GM23338 (cell line): ENCODE results near the gene IMPA2. TPM values are rescaled to one million over a fixed set of nuclear protein-coding genes. Genes with fewer than 3 reads are reported as not detected.
A peak's percentile ranks its signal among the peaks of the same experiment; 100 is the strongest.

Experiments used
- ATAC-seq: fragments of 200-7000 bp; cut with Tn5 transposase; 3 replicates; pipeline ENCODE4 v1.9.1; 2020
- DNase-seq: peaks from one replicate; pipeline ENCODE4 v3.0.0-alpha.2; 2015; ENCODE audit warnings: low spot score
- H2AFZ ChIP-seq: fragments of 200-600 bp; sonication (generic); 2 replicates; pipeline ENCODE4 v1.8.0; 2016; ENCODE audit warnings: antibody characterized with exemption, mild to moderate bottlenecking, moderate library complexity
- H3F3A ChIP-seq: fragments of 200-600 bp; sonication (generic); replicated peaks from 2 replicates; pipeline ENCODE4 v1.8.0; 2017; ENCODE audit warnings: antibody characterized with exemption, mixed run types, low read depth
- H3K27ac ChIP-seq: fragments of 200-600 bp; sonication (generic); 2 replicates; pipeline ENCODE4 v1.6.1; 2016; ENCODE audit warnings: low read depth
- H3K27me3 ChIP-seq: fragments of 200-600 bp; sonication (generic); 2 replicates; pipeline ENCODE4 v1.8.0; 2016; ENCODE audit warnings: mild to moderate bottlenecking, mixed run types, moderate library complexity; ENCODE audit not compliant: insufficient read depth
- H3K36me3 ChIP-seq: fragments of 200-600 bp; sonication (generic); 2 replicates; pipeline ENCODE4 v1.8.0; 2016; ENCODE audit warnings: mild to moderate bottlenecking; ENCODE audit not compliant: insufficient read depth
- H3K4me1 ChIP-seq: fragments of 200-600 bp; sonication (generic); 2 replicates; pipeline ENCODE4 v1.8.0; 2016; ENCODE audit warnings: mild to moderate bottlenecking, moderate library complexity; ENCODE audit not compliant: insufficient read depth
- H3K4me2 ChIP-seq: fragments of 200-600 bp; sonication (generic); 2 replicates; pipeline ENCODE4 v1.7.1; 2017; ENCODE audit warnings: mixed run types
- H3K4me3 ChIP-seq: fragments of 200-600 bp; sonication (generic); 2 replicates; pipeline ENCODE4 v1.6.1; 2016; ENCODE audit warnings: mixed run types
- H3K79me2 ChIP-seq: fragments of 200-600 bp; sonication (generic); replicated peaks from 2 replicates; pipeline ENCODE4 v1.8.0; 2017; ENCODE audit warnings: mild to moderate bottlenecking; ENCODE audit not compliant: insufficient read depth
- H3K9me2 ChIP-seq: fragments of 200-600 bp; sonication (generic); 2 replicates; pipeline ENCODE4 v1.8.0; 2017; ENCODE audit not compliant: insufficient read depth
- H4K20me1 ChIP-seq: fragments of 200-600 bp; sonication (generic); replicated peaks from 2 replicates; pipeline ENCODE4 v1.8.0; 2017; ENCODE audit warnings: mild to moderate bottlenecking; ENCODE audit not compliant: insufficient read depth
- H3K27ac Mint-ChIP-seq: 2 replicates; pipeline ENCODE4 v1.8.0; 2020; ENCODE audit warnings: inconsistent platforms, mild to moderate bottlenecking, moderate library complexity, mixed read lengths
- H3K27me3 Mint-ChIP-seq: 3 replicates; pipeline ENCODE4 v1.8.0; 2022; ENCODE audit warnings: low read depth, mild to moderate bottlenecking, moderate library complexity, mixed read lengths, inconsistent platforms; ENCODE audit not compliant: insufficient read depth, poor library complexity
- H3K36me3 Mint-ChIP-seq: 3 replicates; pipeline ENCODE4 v1.8.0; 2021; ENCODE audit warnings: low read depth, mild to moderate bottlenecking, inconsistent platforms, moderate library complexity, mixed read lengths
- H3K4me1 Mint-ChIP-seq: 3 replicates; pipeline ENCODE4 v1.8.0; 2020; ENCODE audit warnings: mild to moderate bottlenecking, inconsistent platforms, mixed read lengths
- H3K4me3 Mint-ChIP-seq: 3 replicates; pipeline ENCODE4 v1.8.0; 2021; ENCODE audit warnings: moderate library complexity, mild to moderate bottlenecking, inconsistent platforms, mixed read lengths
- H3K9me3 Mint-ChIP-seq: 3 replicates; pipeline ENCODE4 v1.8.0; 2020; ENCODE audit warnings: moderate library complexity, mild to moderate bottlenecking, inconsistent platforms, mixed read lengths
- CREB1 ChIP-seq: fragments of 250-450 bp; sonication (Bioruptor Pico); IDR thresholded peaks from 2 replicates; pipeline ENCODE4 v1.5.0; 2020; ENCODE audit warnings: low read depth, mild to moderate bottlenecking, moderate library complexity
- CTCF ChIP-seq, 2 experiments: fragments of 200-600 bp in 1 of 2; sonication (generic) in 1 of 2; conservative IDR thresholded peaks; 2 replicates each; pipeline versions ENCODE4 v1.5.1 to v1.6.1; 2016 to 2017; ENCODE audit warnings: antibody characterized with exemption in 2 of 2, low read depth in 2 of 2, mild to moderate bottlenecking in 2 of 2, moderate library complexity in 1 of 2
- ETS1 ChIP-seq: IDR thresholded peaks from 2 replicates; pipeline ENCODE4 v1.6.1; 2016; ENCODE audit warnings: antibody characterized with exemption
- EZH2 ChIP-seq: fragments of 200-600 bp; sonication (generic); IDR thresholded peaks from one replicate; pipeline ENCODE4 v1.8.0; 2017; ENCODE audit warnings: antibody characterized with exemption, mild to moderate bottlenecking, low read depth; ENCODE audit not compliant: unreplicated experiment
- EZH2phosphoT487 ChIP-seq: fragments of 200-600 bp; sonication (generic); IDR thresholded peaks from one replicate; pipeline ENCODE4 v1.8.1; 2018; ENCODE audit warnings: antibody characterized with exemption; ENCODE audit not compliant: unreplicated experiment
- JUNB ChIP-seq: IDR thresholded peaks from one replicate; pipeline ENCODE4 v1.6.1; 2016; ENCODE audit warnings: antibody characterized with exemption; ENCODE audit not compliant: unreplicated experiment
- POLR2AphosphoS5 ChIP-seq: IDR thresholded peaks from 2 replicates; pipeline ENCODE4 v1.6.1; 2016; ENCODE audit warnings: antibody characterized with exemption, low read depth
- REST ChIP-seq: IDR thresholded peaks from one replicate; pipeline ENCODE4 v1.6.1; 2018; ENCODE audit warnings: antibody characterized with exemption; ENCODE audit not compliant: unreplicated experiment
- STAT1 ChIP-seq: IDR thresholded peaks from one replicate; pipeline ENCODE4 v1.6.1; 2016; ENCODE audit warnings: antibody characterized with exemption; ENCODE audit not compliant: unreplicated experiment
- ZNF114 ChIP-seq: fragments of 250-450 bp; sonication (Bioruptor Pico); IDR thresholded peaks from 2 replicates; pipeline ENCODE4 v1.5.0; 2020; ENCODE audit warnings: mild to moderate bottlenecking, moderate library complexity
- ZNF331 ChIP-seq: fragments of 250-450 bp; sonication (Bioruptor Pico); IDR thresholded peaks from 2 replicates; pipeline ENCODE4 v1.5.0; 2020; ENCODE audit warnings: low read depth, mild to moderate bottlenecking, moderate library complexity
- polyA plus RNA-seq: library from polyadenylated mRNA; unstranded; fragments of >200 nt; fragmentation: Nextera tagmentation; extraction: Ambion mirVana; gene quantifications from 2 replicates; pipeline ENCODE4 v1.2.1, GENCODE V29; 2016
- total RNA-seq: library from RNA; depleted of rRNA; stranded (reverse); fragments of >200 nt; shearing (Covaris generic); gene quantifications from 2 replicates; pipeline ENCODE4 v1.2.3, GENCODE V29; 2014

The IMPA2 gene
- total and polyA plus RNA-seq, 2 experiments from 2014 or later = 50.4 to 122 TPM

GRCh38 chr18:12041561-12041960 is 60.3 kb downstream of the IMPA2 start:
- no peaks in the 10 kb centered on the region for H3K9me2 ChIP-seq
- no peak overlapping the region for H3K4me3 Mint-ChIP-seq
- DNase-seq (no peak), ATAC-seq (no peak)
- TF ChIP-seq JUNB = no peak
- no peak for TF ChIP-seq EZH2
- TF ChIP-seq CREB1 (CRISPR knock-in tag) = no peak
- no peak for TF ChIP-seq POLR2AphosphoS5
- no peak for TF ChIP-seq CTCF (conservative IDR thresholded peaks at IDR 0.05; ENCODE audit: low read depth in 2 of 2)
- no peak for TF ChIP-seq ZNF331
- no peak for TF ChIP-seq ZNF114
- no peak for TF ChIP-seq ETS1
- no peak for TF ChIP-seq EZH2phosphoT487
- no peak for TF ChIP-seq REST
- TF ChIP-seq STAT1 = no peak
- peaks cover 3% of the 10 kb centered on the region; the same call in 1 of the 3 replicates for H3K9me3 Mint-ChIP-seq
- peaks cover 21% of the 10 kb centered on the region for H3K27me3 Mint-ChIP-seq
- H4K20me1 ChIP-seq = no peaks in the 10 kb centered on the region
- no peaks in the 10 kb centered on the region for H3K4me1 Mint-ChIP-seq
- no peaks in the 10 kb centered on the region for H3K36me3 Mint-ChIP-seq
- peaks cover 18% of the 10 kb centered on the region for H3K27me3 ChIP-seq
- H3K79me2 ChIP-seq = no peaks in the 10 kb centered on the region
- H2AFZ ChIP-seq = no peak overlapping the region
- H3K36me3 ChIP-seq = no peaks in the 10 kb centered on the region
- no peak overlapping the region for H3K4me2 ChIP-seq
- H3K4me3 ChIP-seq = no peak overlapping the region
- no peaks in the 10 kb centered on the region for H3K4me1 ChIP-seq
- no peak overlapping the region for H3K27ac ChIP-seq
- no peaks in the 10 kb centered on the region for H3F3A ChIP-seq
- H3K27ac Mint-ChIP-seq = no peak overlapping the region

GRCh38 chr18:12043811-12044210 is 62.5 kb downstream of the IMPA2 start:
- H3K27me3 ChIP-seq = peaks cover 1% of the 10 kb centered on the region
- H3K27ac ChIP-seq = no peak overlapping the region
- H3K27ac Mint-ChIP-seq = no peak overlapping the region
- no peaks in the 10 kb centered on the region for H3F3A ChIP-seq
- H3K36me3 ChIP-seq = no peaks in the 10 kb centered on the region
- no peaks in the 10 kb centered on the region for H4K20me1 ChIP-seq
- no peak for TF ChIP-seq REST
- TF ChIP-seq EZH2phosphoT487 = no peak
- H2AFZ ChIP-seq = peak overlapping the region; percentile 83
- no peaks in the 10 kb centered on the region for H3K36me3 Mint-ChIP-seq
- ATAC-seq (no peak), DNase-seq (no peak)
- H3K4me3 Mint-ChIP-seq = no peak overlapping the region
- no peaks in the 10 kb centered on the region for H3K9me2 ChIP-seq
- H3K4me2 ChIP-seq = no peak overlapping the region
- H3K79me2 ChIP-seq = no peaks in the 10 kb centered on the region
- peaks cover 3% of the 10 kb centered on the region; the same call in 1 of the 3 replicates for H3K9me3 Mint-ChIP-seq
- H3K4me3 ChIP-seq = no peak overlapping the region
- no peaks in the 10 kb centered on the region for H3K4me1 Mint-ChIP-seq
- H3K27me3 Mint-ChIP-seq = peaks cover 10% of the 10 kb centered on the region
- H3K4me1 ChIP-seq = no peaks in the 10 kb centered on the region
